Stimulated activated CD8-positive, alpha-beta memory T cell treated with anti-CD3 and anti-CD28 coated beads, Interleukin-15, amount 100 ng/mL, for 48 hours (primary cell): ENCODE results near the gene ZNF91.
"Not testable (repeated sequence)": the region's sequence is repeated elsewhere in the genome, so short reads cannot be mapped to it uniquely, and the experiment has no call there.

Experiments used
- DNase-seq, 2 donors: peaks; one replicate each; pipeline ENCODE4 v3.0.0-alpha.2; 2020; ENCODE audit warnings: low read depth in 2 of 2

ZNF91 gene

GRCh38 chr19:23395722-23396117 lies 449 bp upstream of the ZNF91 start:
- DNase-seq, result not testable (repeated sequence)

GRCh38 chr19:23394511-23394910 lies 760 bp downstream of the ZNF91 start:
- peak in 1 of 2 donors; percentile 6 for DNase-seq

DNA sequence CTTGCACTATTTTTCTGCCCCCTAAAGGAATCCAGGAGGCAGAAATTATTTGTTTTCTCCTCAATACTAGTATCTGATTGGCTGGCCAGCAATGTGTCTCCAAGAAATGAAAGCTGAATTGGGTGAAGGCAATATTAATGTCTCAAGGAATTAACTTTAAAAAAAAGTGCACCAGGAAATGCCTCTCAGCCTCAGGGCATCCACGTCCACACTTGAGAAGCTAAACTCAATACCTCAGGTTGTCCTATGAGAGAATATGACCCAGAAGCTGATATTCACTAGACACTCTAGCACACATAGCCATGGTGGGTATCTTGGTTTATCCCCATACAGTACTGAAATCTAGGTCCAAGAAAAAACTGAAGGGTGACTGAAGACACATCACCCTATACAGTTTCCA lies 2.1 kb downstream of the ZNF91 start:
- DNase-seq, result no peak

DNA sequence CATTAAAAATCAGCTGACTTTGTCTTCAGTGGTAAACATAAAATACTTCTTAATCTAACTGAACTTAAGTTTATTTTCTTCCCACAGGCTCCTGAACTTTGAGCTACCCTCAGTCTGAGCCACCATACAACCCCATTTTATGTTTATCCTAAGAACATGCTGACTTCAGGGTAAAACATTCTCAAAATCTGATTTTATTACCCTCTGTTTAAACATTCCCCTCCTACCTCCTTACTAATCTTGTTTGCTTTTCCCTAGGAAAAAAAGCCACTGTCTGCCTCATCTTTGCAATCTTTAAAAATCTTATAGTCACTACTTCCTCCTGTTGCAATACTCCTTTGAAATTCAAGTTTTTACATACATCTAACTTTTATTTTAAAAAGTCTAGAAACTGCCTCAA lies 4.0 kb downstream of the ZNF91 start:
- DNase-seq, result no peak

GRCh38 chr19:23385404-23385803 lies 9.9 kb downstream of the ZNF91 start:
- no peak for DNase-seq

- no peak for DNase-seq
These were observed 10.4 kb downstream of the ZNF91 start for GRCh38 chr19:23384858-23385257.

GRCh38 chr19:23384166-23384565 lies 11.1 kb downstream of the ZNF91 start:
- DNase-seq, result no peak

DNA sequence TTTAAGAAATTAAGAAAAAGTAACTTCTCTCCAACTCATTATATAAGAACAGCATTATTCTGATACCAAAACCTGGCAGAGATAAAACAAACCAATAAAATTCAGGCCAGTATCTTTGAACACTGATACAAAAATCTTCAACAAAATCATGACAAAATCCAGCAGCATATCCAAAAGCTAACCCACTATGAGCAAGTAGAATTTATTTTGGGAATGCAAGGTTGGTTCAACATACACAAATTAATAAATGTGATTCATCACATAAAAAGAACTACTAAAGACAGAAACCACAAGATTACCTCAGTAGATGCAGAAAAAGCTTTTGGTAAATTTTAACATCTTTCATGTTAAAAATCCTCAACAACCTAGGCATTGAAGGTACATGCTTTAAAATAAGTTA lies 12.3 kb downstream of the ZNF91 start:
- DNase-seq, result no peak

- no peak for DNase-seq
These were observed 14.2 kb downstream of the ZNF91 start for GRCh38 chr19:23381114-23381513.

DNA sequence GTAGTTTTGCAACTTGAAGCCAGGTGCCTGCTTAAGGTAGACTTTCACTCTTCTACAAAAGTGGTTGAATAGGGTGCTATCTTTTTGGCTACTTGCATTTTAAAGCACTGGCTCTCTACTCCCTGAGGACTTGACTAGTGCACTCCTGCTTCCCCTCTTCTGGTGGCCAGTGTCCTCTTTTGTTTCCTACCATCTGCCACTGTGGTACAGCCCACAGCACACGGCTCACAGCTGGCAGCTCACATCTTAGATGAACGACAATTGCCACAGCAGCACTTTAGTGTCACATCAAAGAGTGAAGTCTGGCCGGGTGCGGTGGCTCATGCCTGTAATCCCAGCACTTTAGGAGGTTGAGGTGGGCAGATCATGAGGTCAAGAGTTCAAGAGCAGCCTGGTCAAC lies 15.6 kb downstream of the ZNF91 start:
- not testable (repeated sequence) for DNase-seq

- DNase-seq, result no peak
These were observed 16.3 kb downstream of the ZNF91 start for GRCh38 chr19:23378948-23379347.

DNA sequence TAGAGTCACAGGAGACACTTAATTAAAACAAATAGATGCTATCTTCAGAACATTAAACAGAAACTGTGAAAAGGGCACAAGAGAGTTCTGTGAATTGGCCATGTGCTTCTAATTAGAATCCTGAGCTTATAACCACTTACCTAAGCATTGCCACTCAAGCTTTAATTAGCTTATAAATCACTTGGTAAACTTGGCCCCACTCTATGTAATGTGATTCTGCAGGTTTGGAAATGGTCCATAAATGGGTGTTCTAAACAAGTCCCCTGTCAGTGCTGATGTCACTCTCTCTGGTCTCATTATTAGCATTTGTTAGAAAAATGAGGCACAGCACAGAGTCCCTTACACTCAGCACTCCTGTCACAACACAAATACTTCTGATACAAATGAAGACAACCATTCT lies 18.0 kb downstream of the ZNF91 start:
- DNase-seq, result no peak

- DNase-seq, result no peak
These were observed 28.8 kb downstream of the ZNF91 start for GRCh38 chr19:23366437-23366836.

DNA sequence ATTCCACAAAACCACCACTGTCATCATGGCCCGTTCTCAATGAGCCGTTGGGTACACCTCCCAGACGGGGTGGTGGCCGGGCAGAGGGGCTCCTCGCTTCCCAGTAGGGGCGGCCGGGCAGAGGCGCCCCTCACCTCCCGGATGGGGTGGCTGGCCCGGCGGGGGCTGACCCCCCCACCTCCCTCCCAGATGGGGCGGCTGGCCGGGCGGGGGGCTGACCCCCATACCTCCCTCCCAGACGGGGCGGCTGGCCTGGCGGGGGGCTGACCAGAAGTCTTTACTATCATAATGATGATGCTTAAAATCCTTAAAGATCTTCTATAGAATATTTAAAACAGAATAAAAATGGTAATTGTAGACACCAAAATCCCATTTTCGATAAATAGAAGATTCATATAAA lies 29.2 kb downstream of the ZNF91 start:
- not testable (repeated sequence) for DNase-seq

DNA sequence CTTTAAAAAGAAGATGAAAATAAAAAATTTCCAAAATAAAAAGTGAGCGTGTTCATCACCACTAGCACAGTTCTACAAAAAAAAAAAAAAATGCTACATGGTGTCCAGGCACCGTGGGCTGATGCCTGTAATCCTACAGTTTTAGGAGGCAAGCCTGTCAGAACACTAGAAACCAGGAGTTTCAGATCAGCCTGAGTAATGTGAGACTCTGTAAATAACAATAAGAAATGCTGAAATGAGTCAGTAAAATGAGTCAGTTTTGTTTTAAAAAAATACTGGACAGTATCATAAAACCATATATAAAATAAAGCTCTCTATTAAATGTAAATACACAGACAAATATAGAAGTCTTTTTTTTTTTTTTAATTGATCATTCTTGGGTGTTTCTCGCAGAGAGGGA lies 30.0 kb downstream of the ZNF91 start:
- no peak for DNase-seq

GRCh38 chr19:23361843-23362242 lies 33.4 kb downstream of the ZNF91 start:
- not testable (repeated sequence) for DNase-seq

GRCh38 chr19:23351806-23352205 lies 43.5 kb downstream of the ZNF91 start:
- no peak for DNase-seq

GRCh38 chr19:23346696-23347095 lies 48.6 kb downstream of the ZNF91 start:
- DNase-seq, result no peak

- DNase-seq, result no peak
These were observed 49.4 kb downstream of the ZNF91 start for GRCh38 chr19:23345838-23346237.

GRCh38 chr19:23343434-23344010 lies 51.7 kb downstream of the ZNF91 start:
- DNase-seq, result no peak

- no peak for DNase-seq
These were observed 67.1 kb downstream of the ZNF91 start for GRCh38 chr19:23328211-23328610.

GRCh38 chr19:23321953-23322549 lies 73.2 kb downstream of the ZNF91 start:
- no peak for DNase-seq

GRCh38 chr19:23321403-23321802 lies 73.9 kb downstream of the ZNF91 start:
- DNase-seq, result not testable (repeated sequence)

DNA sequence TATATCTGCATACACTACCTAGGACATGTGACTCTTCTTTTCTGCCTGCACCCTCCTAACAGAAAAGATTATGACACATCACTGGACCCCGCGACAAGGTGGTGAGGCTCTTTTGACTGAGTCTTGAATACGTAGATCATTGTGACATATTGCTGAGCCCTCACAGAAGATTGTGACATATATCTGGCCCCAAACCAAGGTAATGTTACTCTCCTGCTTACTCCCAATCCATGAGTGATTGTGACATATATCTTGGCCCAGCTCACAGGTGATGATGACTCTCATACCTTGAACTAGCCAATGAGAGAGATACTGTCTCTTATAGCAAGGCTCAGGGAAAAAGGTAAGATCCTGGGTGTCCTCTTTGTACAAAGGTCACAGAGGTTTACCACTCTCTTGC lies 75.7 kb downstream of the ZNF91 start:
- DNase-seq, result not testable (repeated sequence)
